SK-N-SH (cell line): ENCODE measurements around the gene SLC38A8. TPM values are rescaled to one million over a fixed set of nuclear protein-coding genes. Genes with fewer than 3 reads are reported as not detected.

Experiments
- CTCF ChIA-PET: fragments of 300-600, 350-600 bp; formaldehyde crosslinking; extraction: SDS; loops from one replicate; lab custom pipeline; 2021; lab: Yijun Ruan, JAX
- POLR2A ChIA-PET: fragments of 350-600 bp; sonication (Branson Sonifier 250); formaldehyde crosslinking; extraction: SDS; loops from one replicate; lab custom pipeline; 2020; ENCODE audit warnings: antibody characterized with exemption, inconsistent platforms; lab: Yijun Ruan, JAX
- DNase-seq: peaks from one replicate; pipeline ENCODE4 v3.0.0; 2012
- H2AFZ ChIP-seq: fragments of 200-600 bp; sonication (generic); 2 replicates; pipeline ENCODE4 v1.8.1; 2016; ENCODE audit warnings: antibody characterized with exemption, mild to moderate bottlenecking, low read depth
- H3F3A ChIP-seq: fragments of 200-600 bp; sonication (generic); replicated peaks from 2 replicates; pipeline ENCODE3; 2016; ENCODE audit warnings: antibody characterized with exemption, mild to moderate bottlenecking; ENCODE audit not compliant: insufficient read depth
- H3K27ac ChIP-seq, 2 experiments: fragments of 200-500 bp in 1 of 2; fragments of 200-600 bp in 1 of 2; sonication (Bioruptor generic) in 1 of 2; sonication (generic), shearing (Covaris generic) in 1 of 2; 2 replicates each; pipeline versions ENCODE4 v1.5.1 to v1.6.1; 2014 to 2016; ENCODE audit warnings: low read depth in 2 of 2, inconsistent platforms in 1 of 2, low read length in 1 of 2, mild to moderate bottlenecking in 1 of 2, mixed read lengths in 1 of 2
- H3K27me3 ChIP-seq: fragments of 200-600 bp; sonication (generic), shearing (Covaris generic); 2 replicates; pipeline ENCODE4 v1.6.1; 2016; ENCODE audit warnings: mixed run types; ENCODE audit not compliant: insufficient read depth
- H3K36me3 ChIP-seq, 2 experiments: fragments of 200-500 bp in 1 of 2; fragments of 200-600 bp in 1 of 2; sonication (Bioruptor generic) in 1 of 2; sonication (generic) in 1 of 2; replicated peaks in 1 of 2; 2 replicates each; pipeline versions ENCODE3 to v1.5.1; 2014 to 2016; ENCODE audit warnings: low read length in 1 of 2, mild to moderate bottlenecking in 1 of 2; ENCODE audit not compliant: insufficient read depth in 2 of 2, control insufficient read depth in 1 of 2
- H3K4me1 ChIP-seq, 2 experiments: fragments of 200-500 bp in 1 of 2; fragments of 200-600 bp in 1 of 2; sonication (Bioruptor generic) in 1 of 2; sonication (generic), shearing (Covaris generic) in 1 of 2; 2 replicates each; pipeline versions ENCODE4 v1.5.1 to v1.6.1; 2014 to 2016; ENCODE audit warnings: low read depth in 1 of 2, low read length in 1 of 2, mixed run types in 1 of 2; ENCODE audit not compliant: insufficient read depth in 2 of 2, control insufficient read depth in 1 of 2
- H3K4me2 ChIP-seq: fragments of 200-600 bp; sonication (generic), shearing (Covaris generic); 2 replicates; pipeline ENCODE4 v1.6.1; 2017; ENCODE audit warnings: mixed run types
- H3K4me3 ChIP-seq, 2 experiments: fragments of 200-500 bp in 1 of 2; fragments of 200-600 bp in 1 of 2; sonication (Bioruptor generic) in 1 of 2; sonication (generic), shearing (Covaris generic) in 1 of 2; 2 replicates each; pipeline versions ENCODE4 v1.5.1 to v1.8.1; 2014 to 2016; ENCODE audit warnings: low read depth in 2 of 2, inconsistent platforms in 1 of 2, low read length in 1 of 2, mild to moderate bottlenecking in 1 of 2, mixed read lengths in 1 of 2, moderate library complexity in 1 of 2
- H3K79me2 ChIP-seq: fragments of 200-600 bp; sonication (generic); 2 replicates; pipeline ENCODE4 v1.8.1; 2017; ENCODE audit warnings: mild to moderate bottlenecking; ENCODE audit not compliant: insufficient read depth
- H3K9ac ChIP-seq: fragments of 200-600 bp; sonication (generic); 2 replicates; pipeline ENCODE4 v1.6.1; 2017; ENCODE audit warnings: mixed run types
- H3K9me2 ChIP-seq: fragments of 200-600 bp; sonication (generic); 2 replicates; pipeline ENCODE4 v1.6.1; 2017; ENCODE audit warnings: mixed run types
- H3K9me3 ChIP-seq: fragments of 200-600 bp; sonication (generic); 2 replicates; pipeline ENCODE4 v1.6.1; 2017; ENCODE audit warnings: mixed run types, mild to moderate bottlenecking, moderate library complexity
- H4K20me1 ChIP-seq: fragments of 200-600 bp; sonication (generic); 2 replicates; pipeline ENCODE4 v1.6.1; 2017; ENCODE audit warnings: mild to moderate bottlenecking, mixed run types; ENCODE audit not compliant: insufficient read depth
- EP300 ChIP-seq, 2 experiments: IDR thresholded peaks; 2 replicates each; pipeline versions ENCODE4 v1.4.0 to v1.6.1; 2012; ENCODE audit warnings: borderline replicate concordance in 1 of 2, low read depth in 1 of 2, low read length in 1 of 2
- FOSL2 ChIP-seq: IDR thresholded peaks from 2 replicates; pipeline ENCODE4 v1.4.0; 2012; ENCODE audit warnings: low read depth, mild to moderate bottlenecking, moderate library complexity, borderline replicate concordance
- GATA2 ChIP-seq: sonication (generic); formaldehyde crosslinking; IDR thresholded peaks from 2 replicates; pipeline ENCODE4 v1.5.0; 2020; ENCODE audit warnings: mild to moderate bottlenecking, missing genetic modification reagents
- MEF2A ChIP-seq: IDR thresholded peaks from 2 replicates; pipeline ENCODE4 v1.4.0; 2012; ENCODE audit warnings: low read depth, borderline replicate concordance
- MXI1 ChIP-seq: IDR thresholded peaks from 2 replicates; pipeline ENCODE4 v1.6.1; 2012; ENCODE audit warnings: mild to moderate bottlenecking, low read depth, low read length, improper control_type of control experiment
- NFIC ChIP-seq: IDR thresholded peaks from 2 replicates; pipeline ENCODE4 v1.4.0; 2012; ENCODE audit warnings: borderline replicate concordance
- RAD21 ChIP-seq: IDR thresholded peaks from 2 replicates; pipeline ENCODE4 v1.6.1; 2012; ENCODE audit warnings: mild to moderate bottlenecking, low read length
- RCOR1 ChIP-seq: fragments of 150-350 bp; IDR thresholded peaks from 2 replicates; pipeline ENCODE4 v1.6.1; 2017; ENCODE audit warnings: antibody characterized with exemption, low read length
- RFX5 ChIP-seq: IDR thresholded peaks from 2 replicates; pipeline ENCODE4 v1.6.1; 2012; ENCODE audit warnings: mild to moderate bottlenecking, improper control_type of control experiment, low read length
- SIN3A ChIP-seq: IDR thresholded peaks from 2 replicates; pipeline ENCODE4 v1.6.1; 2012; ENCODE audit warnings: low read depth, mild to moderate bottlenecking, low read length, moderate library complexity, borderline replicate concordance
- SMC3 ChIP-seq: IDR thresholded peaks from 2 replicates; pipeline ENCODE4 v1.6.1; 2012; ENCODE audit warnings: low read depth, low read length, improper control_type of control experiment
- TAF1 ChIP-seq: IDR thresholded peaks from 2 replicates; pipeline ENCODE4 v1.6.1; 2012; ENCODE audit warnings: low read depth, mild to moderate bottlenecking, low read length, moderate library complexity, borderline replicate concordance
- TCF12 ChIP-seq: IDR thresholded peaks from 2 replicates; pipeline ENCODE4 v1.4.0; 2012
- TEAD4 ChIP-seq: IDR thresholded peaks from 2 replicates; pipeline ENCODE4 v1.4.0; 2012; ENCODE audit warnings: mild to moderate bottlenecking, borderline replicate concordance; ENCODE audit not compliant: insufficient read depth
- WGBS: methylation state at CpG from one replicate; pipeline ENCODE4 v1.1.6; 2017; ENCODE audit warnings: low lambda C conversion rate; 5-methylcytosine and 5-hydroxymethylcytosine counted together
- polyA plus RNA-seq, 3 experiments: library from polyadenylated mRNA; depleted of rRNA; stranded (reverse); fragments of >200 nt; gene quantifications; 2 replicates each; pipeline ENCODE4 v1.2.3, GENCODE V29; 2012
- TF ChIP-seq, protein P1 (sequence below): IDR thresholded peaks from 2 replicates; pipeline ENCODE4 v1.6.1; 2012; ENCODE audit warnings: mild to moderate bottlenecking, low read depth, low read length, moderate library complexity
- TF ChIP-seq, protein P2 (sequence below): fragments of 150-350 bp; IDR thresholded peaks from 2 replicates; pipeline ENCODE4 v1.6.1; 2016; ENCODE audit warnings: mild to moderate bottlenecking, low read depth, low read length
- TF ChIP-seq, protein P3 (sequence below): IDR thresholded peaks from 2 replicates; pipeline ENCODE4; 2012

The SLC38A8 gene
- polyA plus RNA-seq, 1 of the 3 experiments (the other 2 are of a cell fraction) = not detected

DNA sequence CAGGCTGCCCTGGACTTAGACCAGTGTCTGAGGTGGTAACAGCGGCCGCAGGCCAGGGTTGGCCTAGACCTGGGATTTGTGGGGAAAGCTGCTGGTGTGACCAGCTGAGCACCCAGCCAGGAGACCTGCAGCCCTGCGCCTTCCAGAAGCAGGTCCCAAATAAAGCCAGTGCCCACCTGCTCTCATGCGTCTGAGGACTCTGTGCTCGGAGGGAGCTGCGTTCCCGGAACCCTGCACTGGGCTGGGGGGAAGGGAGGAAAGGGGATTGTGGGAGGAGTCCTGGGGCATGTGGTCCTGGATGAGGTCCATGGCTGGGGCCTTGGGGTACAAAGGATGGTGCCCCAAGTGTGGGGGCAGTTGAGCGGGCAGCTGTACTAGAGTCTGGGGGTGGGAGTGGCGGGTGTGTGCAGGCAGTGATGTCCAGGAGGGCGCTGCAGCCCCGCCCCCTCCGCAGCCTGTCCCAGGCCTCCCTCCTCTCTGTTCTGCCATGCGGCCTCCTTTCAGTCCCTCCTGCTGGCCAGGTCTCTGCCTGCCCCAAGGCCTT lies 76.4 kb downstream of the SLC38A8 start:
- no peak overlapping the region for H3K4me2 ChIP-seq
- no peaks in the 10 kb centered on the region for H3F3A ChIP-seq
- H3K27ac ChIP-seq = no peak overlapping the region
- no peaks in the 10 kb centered on the region for H4K20me1 ChIP-seq
- H3K36me3 ChIP-seq = peaks cover 0 to 2% of the 10 kb centered on the region in 2 experiments
- no peaks in the 10 kb centered on the region for H3K79me2 ChIP-seq
- 98% methylated on average over 8 of the region's 13 CpGs for WGBS
- H3K4me3 ChIP-seq = no peak overlapping the region
- TF ChIP-seq, protein P1, sequence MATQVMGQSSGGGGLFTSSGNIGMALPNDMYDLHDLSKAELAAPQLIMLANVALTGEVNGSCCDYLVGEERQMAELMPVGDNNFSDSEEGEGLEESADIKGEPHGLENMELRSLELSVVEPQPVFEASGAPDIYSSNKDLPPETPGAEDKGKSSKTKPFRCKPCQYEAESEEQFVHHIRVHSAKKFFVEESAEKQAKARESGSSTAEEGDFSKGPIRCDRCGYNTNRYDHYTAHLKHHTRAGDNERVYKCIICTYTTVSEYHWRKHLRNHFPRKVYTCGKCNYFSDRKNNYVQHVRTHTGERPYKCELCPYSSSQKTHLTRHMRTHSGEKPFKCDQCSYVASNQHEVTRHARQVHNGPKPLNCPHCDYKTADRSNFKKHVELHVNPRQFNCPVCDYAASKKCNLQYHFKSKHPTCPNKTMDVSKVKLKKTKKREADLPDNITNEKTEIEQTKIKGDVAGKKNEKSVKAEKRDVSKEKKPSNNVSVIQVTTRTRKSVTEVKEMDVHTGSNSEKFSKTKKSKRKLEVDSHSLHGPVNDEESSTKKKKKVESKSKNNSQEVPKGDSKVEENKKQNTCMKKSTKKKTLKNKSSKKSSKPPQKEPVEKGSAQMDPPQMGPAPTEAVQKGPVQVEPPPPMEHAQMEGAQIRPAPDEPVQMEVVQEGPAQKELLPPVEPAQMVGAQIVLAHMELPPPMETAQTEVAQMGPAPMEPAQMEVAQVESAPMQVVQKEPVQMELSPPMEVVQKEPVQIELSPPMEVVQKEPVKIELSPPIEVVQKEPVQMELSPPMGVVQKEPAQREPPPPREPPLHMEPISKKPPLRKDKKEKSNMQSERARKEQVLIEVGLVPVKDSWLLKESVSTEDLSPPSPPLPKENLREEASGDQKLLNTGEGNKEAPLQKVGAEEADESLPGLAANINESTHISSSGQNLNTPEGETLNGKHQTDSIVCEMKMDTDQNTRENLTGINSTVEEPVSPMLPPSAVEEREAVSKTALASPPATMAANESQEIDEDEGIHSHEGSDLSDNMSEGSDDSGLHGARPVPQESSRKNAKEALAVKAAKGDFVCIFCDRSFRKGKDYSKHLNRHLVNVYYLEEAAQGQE = no peak
- TF ChIP-seq EP300 (IDR thresholded peaks at IDR 0.05; ENCODE audit: borderline replicate concordance in 1 of 2, low read depth in 1 of 2, low read length in 1 of 2) = no peak
- no peak for TF ChIP-seq MXI1
- TF ChIP-seq RFX5 = no peak
- TF ChIP-seq SIN3A = no peak
- TF ChIP-seq, protein P2, sequence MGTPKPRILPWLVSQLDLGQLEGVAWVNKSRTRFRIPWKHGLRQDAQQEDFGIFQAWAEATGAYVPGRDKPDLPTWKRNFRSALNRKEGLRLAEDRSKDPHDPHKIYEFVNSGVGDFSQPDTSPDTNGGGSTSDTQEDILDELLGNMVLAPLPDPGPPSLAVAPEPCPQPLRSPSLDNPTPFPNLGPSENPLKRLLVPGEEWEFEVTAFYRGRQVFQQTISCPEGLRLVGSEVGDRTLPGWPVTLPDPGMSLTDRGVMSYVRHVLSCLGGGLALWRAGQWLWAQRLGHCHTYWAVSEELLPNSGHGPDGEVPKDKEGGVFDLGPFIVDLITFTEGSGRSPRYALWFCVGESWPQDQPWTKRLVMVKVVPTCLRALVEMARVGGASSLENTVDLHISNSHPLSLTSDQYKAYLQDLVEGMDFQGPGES = no peak
- TF ChIP-seq MEF2A = no peak
- no peak for TF ChIP-seq TEAD4
- TF ChIP-seq TAF1 = no peak
- no peak for TF ChIP-seq FOSL2
- TF ChIP-seq RCOR1 = no peak
- no peak for TF ChIP-seq GATA2 (CRISPR knock-in tag)
- TF ChIP-seq, protein P3, sequence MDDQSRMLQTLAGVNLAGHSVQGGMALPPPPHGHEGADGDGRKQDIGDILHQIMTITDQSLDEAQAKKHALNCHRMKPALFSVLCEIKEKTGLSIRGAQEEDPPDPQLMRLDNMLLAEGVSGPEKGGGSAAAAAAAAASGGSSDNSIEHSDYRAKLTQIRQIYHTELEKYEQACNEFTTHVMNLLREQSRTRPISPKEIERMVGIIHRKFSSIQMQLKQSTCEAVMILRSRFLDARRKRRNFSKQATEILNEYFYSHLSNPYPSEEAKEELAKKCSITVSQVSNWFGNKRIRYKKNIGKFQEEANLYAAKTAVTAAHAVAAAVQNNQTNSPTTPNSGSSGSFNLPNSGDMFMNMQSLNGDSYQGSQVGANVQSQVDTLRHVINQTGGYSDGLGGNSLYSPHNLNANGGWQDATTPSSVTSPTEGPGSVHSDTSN = no peak
- TF ChIP-seq NFIC = no peak
- TF ChIP-seq RAD21 = no peak
- TF ChIP-seq SMC3 = no peak
- no peak for TF ChIP-seq TCF12
- H3K9ac ChIP-seq = no peak overlapping the region
- H2AFZ ChIP-seq = no peak overlapping the region
- ChIA-PET POLR2A (no interaction called here), CTCF (interaction anchor here (0.7 to 14.6 kb wide), 8 partner anchors 9 to 221 kb away, joined by 3 to 470 read pairs (median 6); partner anchors contain the start of gene OSGIN1)
- DNase-seq = no peak
- no peaks in the 10 kb centered on the region for H3K4me1 ChIP-seq
- H3K27me3 ChIP-seq = no peaks in the 10 kb centered on the region
- H3K9me2 ChIP-seq = no peaks in the 10 kb centered on the region
- no peaks in the 10 kb centered on the region for H3K9me3 ChIP-seq
